GM21717 (cell line): ENCODE data around the gene DEFB108B.
"Not testable (repeated sequence)": the region's sequence is repeated elsewhere in the genome, so short reads cannot be mapped to it uniquely, and the experiment has no call there.

Experiments
- ATAC-seq: cut with Tn5 transposase; IDR thresholded peaks from one replicate; pipeline ENCODE4 v1.9.1; 2021; ENCODE audit warnings: mild to moderate bottlenecking, moderate library complexity; ENCODE audit not compliant: unreplicated experiment

DEFB108B gene

GRCh38 chr11:71832811-71833210 is at the start of gene DEFB108B:
TSS of gene DEFB108B (plus strand) at chr11:71833200. CDS start at chr11:71833200, 0 bp downstream.
- not testable (repeated sequence) for ATAC-seq

- ATAC-seq = not testable (repeated sequence)
Observed at GRCh38 chr11:71786114-71786847, 46.7 kb upstream of the DEFB108B start.

- peak; percentile 98 for ATAC-seq
Observed at GRCh38 chr11:71786848-71787097, 46.2 kb upstream of the DEFB108B start.

- peak; percentile 88 for ATAC-seq
Observed at GRCh38 chr11:71787098-71787823, 45.7 kb upstream of the DEFB108B start.

- not testable (repeated sequence) for ATAC-seq
Observed at GRCh38 chr11:71787824-71788454, 45.1 kb upstream of the DEFB108B start.

- not testable (repeated sequence) for ATAC-seq
Observed at GRCh38 chr11:71789444-71790196, 43.4 kb upstream of the DEFB108B start.

GRCh38 chr11:71791111-71791510 is 41.9 kb upstream of the DEFB108B start:
- ATAC-seq = not testable (repeated sequence)

- ATAC-seq = not testable (repeated sequence)
Observed at GRCh38 chr11:71792621-71793235, 40.3 kb upstream of the DEFB108B start.

GRCh38 chr11:71794386-71795040 is 38.5 kb upstream of the DEFB108B start:
- ATAC-seq = not testable (repeated sequence)

GRCh38 chr11:71795236-71795635 is 37.8 kb upstream of the DEFB108B start:
- ATAC-seq = not testable (repeated sequence)

- not testable (repeated sequence) for ATAC-seq
Observed at GRCh38 chr11:71796016-71796415, 37.0 kb upstream of the DEFB108B start.

GRCh38 chr11:71796781-71797180 is 36.2 kb upstream of the DEFB108B start:
- not testable (repeated sequence) for ATAC-seq

GRCh38 chr11:71799556-71800128 is 33.4 kb upstream of the DEFB108B start:
- not testable (repeated sequence) for ATAC-seq

- not testable (repeated sequence) for ATAC-seq
Observed at GRCh38 chr11:71800335-71800953, 32.6 kb upstream of the DEFB108B start.

- not testable (repeated sequence) for ATAC-seq
Observed at GRCh38 chr11:71801026-71801425, 32.0 kb upstream of the DEFB108B start.

- ATAC-seq = not testable (repeated sequence)
Observed at GRCh38 chr11:71802874-71803273, 30.1 kb upstream of the DEFB108B start.

- ATAC-seq = not testable (repeated sequence)
Observed at GRCh38 chr11:71804158-71804947, 28.6 kb upstream of the DEFB108B start.

- not testable (repeated sequence) for ATAC-seq
Observed at GRCh38 chr11:71812529-71812928, 20.5 kb upstream of the DEFB108B start.
